ENCODE data around the gene SLC39A7.

GRCh38 chr6:33201147-33201545 is 479 bp downstream of the SLC39A7 start:
- TF ChIP-seq CTCF (IDR thresholded peaks at IDR 0.05; ENCODE audit: low read depth, low read length) (no peak), EZH2phosphoT487 (IDR thresholded peaks at IDR 0.05; ENCODE audit: low read depth) (no peak)
